GM08714 (cell line): ENCODE measurements around the gene MCF2.
"Not testable (repeated sequence)": the region's sequence is repeated elsewhere in the genome, so short reads cannot be mapped to it uniquely, and the experiment has no call there.

ENCODE experiments used
- H3K4me3 ChIP-seq: fragments of 200-500 bp; sonication (Bioruptor generic); 2 replicates; pipeline ENCODE4 v1.5.1; 2014; ENCODE audit warnings: mild to moderate bottlenecking, low read length, inconsistent platforms
- ZNF274 ChIP-seq: IDR thresholded peaks from 2 replicates; pipeline ENCODE4 v1.6.1; 2012; ENCODE audit warnings: mild to moderate bottlenecking, low read depth, low read length

MCF2 gene

GRCh38 chrX:139691843-139692505 is 16.0 kb downstream of the MCF2 start:
- no peak for TF ChIP-seq ZNF274
- peak overlapping the region; percentile 37; the same call in 1 of the 2 replicates for H3K4me3 ChIP-seq

DNA sequence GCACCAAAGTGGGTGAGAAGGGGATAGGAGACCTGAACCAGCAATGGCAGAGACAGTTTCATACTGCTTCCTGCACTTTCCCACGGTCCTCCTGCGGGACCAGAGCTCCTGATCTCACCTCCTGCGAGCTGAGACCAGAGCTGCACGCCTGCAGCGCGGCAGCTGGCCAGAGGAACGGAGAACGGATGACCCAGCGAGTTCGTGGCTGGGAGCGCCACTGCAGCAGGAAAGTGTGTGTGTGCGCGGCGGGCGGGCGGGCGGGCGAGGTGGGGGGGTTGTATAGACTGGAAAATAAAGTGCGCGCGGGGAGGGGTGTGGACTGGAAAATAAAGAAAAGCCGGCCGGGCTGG is 16.5 kb downstream of the MCF2 start:
- no peak overlapping the region for H3K4me3 ChIP-seq
- no peak for TF ChIP-seq ZNF274

- H3K4me3 ChIP-seq: not testable (repeated sequence)
These were observed 22.8 kb downstream of the MCF2 start for GRCh38 chrX:139685175-139685574.

- H3K4me3 ChIP-seq: no peak overlapping the region
- no peak for TF ChIP-seq ZNF274
These were observed 27.6 kb downstream of the MCF2 start for GRCh38 chrX:139680356-139680755.

DNA sequence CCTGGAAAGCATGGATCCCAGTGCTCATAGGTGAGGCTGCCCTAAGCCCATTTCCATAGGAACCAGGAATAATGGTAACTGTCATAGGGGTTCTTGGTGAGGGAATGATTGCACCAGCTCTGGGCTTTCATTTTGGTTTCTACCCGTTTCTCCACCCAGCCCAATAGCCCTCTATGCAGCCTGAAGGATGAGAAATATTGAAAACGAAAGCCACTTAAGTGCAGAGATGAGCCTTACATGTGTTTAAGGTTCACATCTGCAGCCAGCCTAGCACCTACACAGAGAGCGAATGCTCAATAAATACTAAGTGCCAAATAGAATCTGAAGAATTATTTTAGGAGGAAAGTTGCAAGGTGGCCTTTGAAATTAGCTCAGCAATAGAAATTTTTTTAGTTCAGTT is 60.4 kb downstream of the MCF2 start:
- no peak for TF ChIP-seq ZNF274
- no peak overlapping the region for H3K4me3 ChIP-seq

GRCh38 chrX:139642241-139642927 is 65.6 kb downstream of the MCF2 start:
- no peak for TF ChIP-seq ZNF274

DNA sequence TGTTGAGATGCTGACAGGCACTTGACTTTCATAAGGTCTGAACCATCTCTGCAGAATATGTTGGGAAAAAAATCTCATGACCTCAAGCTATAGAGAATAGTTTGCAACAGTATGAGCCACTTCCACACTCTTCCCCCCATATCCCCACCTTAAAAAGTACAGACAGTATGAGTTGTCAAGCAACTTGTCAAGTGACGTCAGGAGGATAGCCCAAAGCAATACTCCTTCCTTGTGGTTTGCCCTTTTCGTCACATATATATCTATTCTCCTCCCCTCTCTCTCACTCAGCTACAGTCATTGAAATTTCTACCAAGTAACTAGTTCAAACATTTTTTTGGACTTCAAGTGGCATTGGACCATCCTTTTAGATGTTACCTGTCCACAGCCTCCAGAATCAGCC is 67.7 kb downstream of the MCF2 start:
- no peak overlapping the region for H3K4me3 ChIP-seq
- no peak for TF ChIP-seq ZNF274

More at GRCh38 chrX:139642241-139642927, 65.6 kb downstream of the MCF2 start:
- no peak overlapping the region for H3K4me3 ChIP-seq

DNA sequence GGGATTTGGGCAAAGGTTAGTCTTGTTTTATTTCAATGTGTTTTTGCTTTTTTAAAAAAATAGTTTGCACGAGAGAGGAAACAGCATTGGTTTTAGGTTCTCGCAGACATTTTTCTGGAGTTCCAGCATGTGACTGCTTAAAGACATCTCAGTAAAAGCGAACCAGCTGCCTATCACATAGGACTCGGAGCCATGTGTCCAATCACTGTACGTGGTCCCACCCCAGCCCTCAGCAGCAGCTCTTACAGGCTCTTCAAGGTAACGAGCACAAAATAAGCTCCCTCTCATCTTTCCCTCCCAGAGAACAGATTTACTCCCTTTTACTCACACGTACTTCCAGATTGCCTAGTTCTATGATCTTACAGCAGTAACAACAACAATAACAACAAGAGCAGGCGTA is 68.7 kb downstream of the MCF2 start:
- TF ChIP-seq ZNF274: no peak

GRCh38 chrX:139600105-139600504 is 107.9 kb downstream of the MCF2 start:
- H3K4me3 ChIP-seq: no peak overlapping the region
- no peak for TF ChIP-seq ZNF274

More for the DNA sequence above, 68.7 kb downstream of the MCF2 start:
- no peak overlapping the region for H3K4me3 ChIP-seq

DNA sequence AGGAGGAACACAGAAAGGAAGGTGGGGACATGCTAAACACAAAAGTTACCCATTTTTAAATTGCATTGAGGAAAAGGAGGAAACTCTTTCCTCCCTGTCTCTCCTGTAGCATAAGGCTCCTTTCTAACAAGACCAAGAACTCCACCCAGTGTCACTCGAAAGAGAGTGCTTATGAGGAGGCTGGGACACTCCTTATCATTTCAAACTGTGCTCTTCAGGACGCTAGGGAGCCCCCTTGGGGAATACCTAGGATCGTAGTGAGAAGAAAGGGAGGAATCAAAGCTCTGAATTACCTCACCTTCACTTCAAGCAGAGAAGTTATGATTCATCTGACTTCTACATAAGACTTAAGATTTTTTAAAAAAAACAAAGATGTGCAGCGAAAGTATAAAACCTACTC is 111.9 kb downstream of the MCF2 start:
- H3K4me3 ChIP-seq: no peak overlapping the region
- no peak for TF ChIP-seq ZNF274

GRCh38 chrX:139585613-139586012 is 122.4 kb downstream of the MCF2 start:
- no peak overlapping the region for H3K4me3 ChIP-seq
- TF ChIP-seq ZNF274: no peak

GRCh38 chrX:139581068-139581467 is 126.9 kb downstream of the MCF2 start:
- no peak for TF ChIP-seq ZNF274
- no peak overlapping the region for H3K4me3 ChIP-seq

- TF ChIP-seq ZNF274: no peak
- H3K4me3 ChIP-seq: no peak overlapping the region
These were observed 141.0 kb downstream of the MCF2 start for GRCh38 chrX:139566981-139567380.

GRCh38 chrX:139563251-139563650 is 144.7 kb downstream of the MCF2 start:
- H3K4me3 ChIP-seq: no peak overlapping the region
- TF ChIP-seq ZNF274: no peak

- TF ChIP-seq ZNF274: no peak
- H3K4me3 ChIP-seq: no peak overlapping the region
These were observed 147.7 kb downstream of the MCF2 start for GRCh38 chrX:139560221-139560620.
